HCT116 (cell line): ENCODE measurements around the gene ZNF74. TPM values are rescaled to one million over a fixed set of nuclear protein-coding genes. Genes with fewer than 3 reads are reported as not detected.
"Not testable (repeated sequence)": the region's sequence is repeated elsewhere in the genome, so short reads cannot be mapped to it uniquely, and the experiment has no call there.

ENCODE experiments used
- ATAC-seq: fragments of 200-7000 bp; cut with Tn5 transposase; 2 replicates; pipeline ENCODE4 v1.9.1; 2020; ENCODE audit warnings: mild to moderate bottlenecking, moderate library complexity
- BruUV-seq: library from RNA; stranded (reverse); fragments of 400-500 nt; replicated peaks from 2 replicates; lab custom pipeline; 2021; lab: Mats Ljungman, UMichigan
- CTCF ChIA-PET: fragments of 300-600 bp; sonication (Branson Sonifier 250); formaldehyde crosslinking; loops from one replicate; lab custom pipeline; 2021; ENCODE audit warnings: antibody characterized with exemption; lab: Charles Lee
- POLR2A ChIA-PET: fragments of 300-600, 350-600 bp; sonication (Branson Sonifier 250); formaldehyde crosslinking; loops from one replicate; lab custom pipeline; 2021; ENCODE audit warnings: antibody characterized with exemption; lab: Charles Lee
- RAD21 ChIA-PET, 2 experiments: fragments of 300-600 bp; sonication (Branson Sonifier 250); formaldehyde crosslinking; loops; one replicate each; lab custom pipeline; 2023; ENCODE audit warnings: low total read pairs in 2 of 2; ENCODE audit not compliant: uncharacterized antibody in 2 of 2, unreplicated experiment in 2 of 2, low non-redundant PET in 1 of 2; lab: Charles Lee
- DNase-seq: peaks from one replicate; pipeline ENCODE4 v3.0.0-alpha.2; 2010; ENCODE audit warnings: low read depth, low spot score
- H2AFZ ChIP-seq: fragments of 200-600 bp; shearing (Covaris generic), sonication (generic); 2 replicates; pipeline ENCODE4 v1.6.1; 2017; ENCODE audit warnings: low read depth, mixed run types, mixed read lengths, antibody characterized with exemption, low read length; ENCODE audit not compliant: poor library complexity, severe bottlenecking
- H3K27ac ChIP-seq: 2 replicates; pipeline ENCODE4 v1.5.1; 2012; ENCODE audit warnings: low read depth, low read length
- H3K27me3 ChIP-seq: fragments of 200-600 bp; sonication (generic); 2 replicates; pipeline ENCODE4 v1.6.1; 2016; ENCODE audit warnings: mixed run types, low read length, mixed read lengths; ENCODE audit not compliant: insufficient read depth
- H3K36me3 ChIP-seq, 2 experiments: fragments of 200-500 bp in 1 of 2; fragments of 200-600 bp in 1 of 2; sonication (Bioruptor generic) in 1 of 2; sonication (generic) in 1 of 2; 2 replicates each; pipeline versions ENCODE4 v1.5.1 to v1.6.1; 2014 to 2016; ENCODE audit warnings: low read length in 2 of 2, inconsistent platforms in 1 of 2, mixed read lengths in 1 of 2, mixed run types in 1 of 2; ENCODE audit not compliant: insufficient read depth in 2 of 2, control insufficient read depth in 1 of 2
- H3K4me1 ChIP-seq, 2 experiments: fragments of 200-600 bp in 1 of 2; sonication (generic) in 1 of 2; 2 replicates each; pipeline versions ENCODE4 v1.5.1 to v1.6.1; 2012 to 2017; ENCODE audit warnings: low read length in 2 of 2, inconsistent platforms in 1 of 2, mild to moderate bottlenecking in 1 of 2, mixed read lengths in 1 of 2, mixed run types in 1 of 2, moderate library complexity in 1 of 2; ENCODE audit not compliant: insufficient read depth in 2 of 2, control insufficient read depth in 1 of 2
- H3K4me2 ChIP-seq: fragments of 200-600 bp; sonication (generic); 2 replicates; pipeline ENCODE4 v1.6.1; 2017; ENCODE audit warnings: mixed run types, low read length, mixed read lengths
- H3K4me3 ChIP-seq, 2 experiments: fragments of 200-600 bp in 1 of 2; sonication (generic) in 1 of 2; replicated peaks in 1 of 2; 2 replicates each; pipeline ENCODE4 v1.5.1; 2011 to 2016; ENCODE audit warnings: low read length in 2 of 2, control low read depth in 1 of 2, low read depth in 1 of 2, mild to moderate bottlenecking in 1 of 2, mixed read lengths in 1 of 2, mixed run types in 1 of 2
- H3K79me2 ChIP-seq: fragments of 200-600 bp; sonication (generic); 2 replicates; pipeline ENCODE4 v1.6.1; 2017; ENCODE audit warnings: mild to moderate bottlenecking, mixed run types, low read length, moderate library complexity, mixed read lengths; ENCODE audit not compliant: insufficient read depth
- H3K9ac ChIP-seq: fragments of 200-600 bp; sonication (generic); 2 replicates; pipeline ENCODE4 v1.6.1; 2016; ENCODE audit warnings: low read length, mixed read lengths
- H3K9me2 ChIP-seq: fragments of 200-600 bp; sonication (generic), shearing (Covaris generic); 2 replicates; pipeline ENCODE4 v1.6.1; 2017; ENCODE audit warnings: mixed run types, mild to moderate bottlenecking, moderate library complexity; ENCODE audit not compliant: insufficient read depth
- H3K9me3 ChIP-seq, 2 experiments: fragments of 200-500 bp in 1 of 2; fragments of 200-600 bp in 1 of 2; sonication (Bioruptor generic) in 1 of 2; sonication (generic) in 1 of 2; 2 replicates each; pipeline ENCODE4 v1.6.1; 2014 to 2017; ENCODE audit warnings: low read length in 2 of 2, mixed read lengths in 2 of 2, inconsistent platforms in 1 of 2, low read depth in 1 of 2, mild to moderate bottlenecking in 1 of 2, mixed run types in 1 of 2, moderate library complexity in 1 of 2; ENCODE audit not compliant: control insufficient read depth in 1 of 2, insufficient read depth in 1 of 2
- H4K20me1 ChIP-seq: fragments of 200-600 bp; sonication (generic), shearing (Covaris generic); 2 replicates; pipeline ENCODE4 v1.6.1; 2017; ENCODE audit warnings: mixed run types, mild to moderate bottlenecking, moderate library complexity; ENCODE audit not compliant: insufficient read depth
- ATF3 ChIP-seq: IDR thresholded peaks from 2 replicates; pipeline ENCODE4 v1.6.1; 2012
- ELF1 ChIP-seq: IDR thresholded peaks from 2 replicates; pipeline ENCODE4 v1.6.1; 2012; ENCODE audit warnings: low read depth, borderline replicate concordance
- intact Hi-C: fragments of 100-400 bp; cut with micrococcal nuclease; formaldehyde crosslinking; loops from 2 replicates; pipeline ENCODE4 v1.10.0; 2022
- total RNA-seq: library from RNA; stranded (reverse); gene quantifications from one replicate; pipeline ENCODE4 v1.2.1, GENCODE V29; 2021; ENCODE audit not compliant: unreplicated experiment

ZNF74 gene
- total RNA-seq, 1 experiment from 2014 or later, result 15.4 TPM

GRCh38 chr22:20408891-20409290, 14.9 kb downstream of the ZNF74 start:
- no peaks in the 10 kb centered on the region for H4K20me1 ChIP-seq
- no peaks in the 10 kb centered on the region for H3K27me3 ChIP-seq
- no peaks in the 10 kb centered on the region for H3K9me3 ChIP-seq
- no peak overlapping the region for H3K4me2 ChIP-seq
- peaks cover 0 to 4% of the 10 kb centered on the region in 2 experiments; a peak in 1 of 4 replicates for H3K4me1 ChIP-seq
- ChIA-PET POLR2A (no interaction called here), RAD21 (no interaction called here), CTCF (interaction anchor here (1.6 kb wide), 1 partner anchor 9 kb away, joined by 6 read pairs; no protein-coding TSS in a partner anchor)
- H3K36me3 ChIP-seq, result no peaks in the 10 kb centered on the region; a peak in 2 of 4 replicates
- BruUV-seq, result no TSS peak
- H3K9ac ChIP-seq, result no peak overlapping the region
- no peak for TF ChIP-seq ATF3
- TF ChIP-seq ELF1, result no peak
- H3K79me2 ChIP-seq, result no peaks in the 10 kb centered on the region
- H3K4me3 ChIP-seq, result no peak overlapping the region
- no peaks in the 10 kb centered on the region for H3K9me2 ChIP-seq
- ATAC-seq, result no peak
- H2AFZ ChIP-seq, result no peak overlapping the region
- intact Hi-C loops, result no loop called here
- no peak for DNase-seq
- no peak overlapping the region for H3K27ac ChIP-seq

- ATAC-seq, H3K27ac ChIP-seq, H3K4me2 ChIP-seq, H2AFZ ChIP-seq, H4K20me1 ChIP-seq, DNase-seq, RAD21 ChIA-PET, H3K79me2 ChIP-seq, H3K36me3 ChIP-seq, H3K9me2 ChIP-seq, intact Hi-C loops, BruUV-seq, POLR2A ChIA-PET, H3K9ac ChIP-seq, H3K9me3 ChIP-seq, H3K27me3 ChIP-seq, H3K4me1 ChIP-seq, H3K4me3 ChIP-seq: not testable (repeated sequence)
- CTCF ChIA-PET, result interaction anchor here (1.6 kb wide), 1 partner anchor 9 kb away, joined by 6 read pairs; no protein-coding TSS in a partner anchor
Measured at GRCh38 chr22:20409385-20409784, 15.4 kb downstream of the ZNF74 start.
